HuH-7 (cell line): ENCODE results near the gene SLC7A11.
"Not testable (repeated sequence)": the region's sequence is repeated elsewhere in the genome, so short reads cannot be mapped to it uniquely, and the experiment has no call there.

Experiments
- DNase-seq: peaks from one replicate; pipeline ENCODE4 v3.0.0; 2011; ENCODE audit warnings: low spot score

Gene SLC7A11

GRCh38 chr4:138242834-138243156 lies 646 bp upstream of the SLC7A11 start:
- DNase-seq: no peak

DNA sequence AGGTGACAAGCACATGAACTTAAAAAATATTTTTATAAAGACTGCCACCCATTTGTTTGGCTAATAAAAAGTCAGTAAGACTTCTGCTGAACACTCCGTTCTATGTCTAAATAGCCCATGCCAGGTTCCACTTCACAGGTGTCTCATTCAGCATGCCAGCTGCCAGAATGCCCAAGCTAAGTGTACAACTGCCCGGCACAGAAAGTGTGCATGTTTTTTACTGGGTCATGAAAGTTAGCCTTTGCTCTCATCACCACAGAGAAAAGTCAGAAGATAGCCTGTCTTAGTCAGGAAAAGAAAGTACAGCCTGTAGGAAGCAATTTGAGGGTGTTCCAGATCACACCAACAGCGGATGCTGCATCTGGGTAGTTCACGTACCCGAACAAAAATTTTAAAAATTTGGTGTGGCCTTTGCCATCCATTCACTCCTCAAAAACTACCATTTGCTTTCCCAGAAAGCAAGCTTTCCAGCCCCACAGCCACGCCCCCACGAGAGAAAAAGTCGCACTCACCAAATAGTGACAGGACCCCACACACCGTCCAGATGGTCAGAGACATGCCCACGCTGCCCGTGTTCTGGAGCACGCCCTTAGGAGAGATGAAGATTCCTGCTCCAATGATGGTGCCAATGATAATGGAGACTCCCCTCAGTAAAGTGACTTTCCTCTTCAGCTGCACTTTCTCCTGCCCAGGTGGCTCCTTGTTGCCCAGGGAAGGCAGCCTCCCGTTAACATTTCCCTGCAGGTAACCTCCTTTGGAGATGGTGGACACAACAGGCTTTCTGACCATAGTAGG lies 671 bp downstream of the SLC7A11 start:
- no peak for DNase-seq

- no peak for DNase-seq
Measured at GRCh38 chr4:138239491-138239890, 2.7 kb downstream of the SLC7A11 start.

DNA sequence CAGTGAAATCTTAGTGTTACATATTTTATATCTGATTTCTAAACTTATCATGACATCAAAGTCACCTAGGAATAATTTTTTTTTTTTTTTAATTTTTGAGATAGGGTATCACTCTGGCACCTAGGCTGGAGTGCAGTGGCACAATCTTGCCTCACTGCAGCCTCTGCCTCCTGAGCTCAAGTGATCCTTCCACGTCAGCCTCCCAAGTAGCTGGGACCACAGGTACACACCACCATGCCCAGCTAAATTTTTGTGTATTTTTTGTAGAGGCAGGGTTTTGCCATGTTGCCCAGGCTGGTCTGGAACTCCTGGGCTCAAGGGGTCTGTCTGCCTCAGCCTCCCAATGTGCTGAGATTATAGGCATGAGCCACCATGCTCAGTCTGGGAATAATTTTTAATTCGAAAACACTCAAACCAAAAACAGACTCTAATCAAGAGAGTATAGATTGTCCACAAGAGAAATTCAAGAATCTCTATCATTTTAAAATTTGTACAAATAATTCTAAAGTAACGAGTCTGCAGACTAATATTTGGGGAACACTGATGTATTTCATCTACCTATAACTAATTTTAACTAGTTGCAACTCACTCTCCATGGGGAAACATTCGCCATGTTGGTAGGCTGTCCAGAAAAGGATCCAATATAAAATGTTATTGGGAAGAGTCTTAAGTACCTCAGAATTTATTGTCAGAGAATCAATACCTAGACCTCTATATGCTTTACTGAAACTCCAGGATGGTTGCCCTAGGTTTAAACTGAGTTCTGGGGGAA lies 3.4 kb downstream of the SLC7A11 start:
- no peak for DNase-seq

DNA sequence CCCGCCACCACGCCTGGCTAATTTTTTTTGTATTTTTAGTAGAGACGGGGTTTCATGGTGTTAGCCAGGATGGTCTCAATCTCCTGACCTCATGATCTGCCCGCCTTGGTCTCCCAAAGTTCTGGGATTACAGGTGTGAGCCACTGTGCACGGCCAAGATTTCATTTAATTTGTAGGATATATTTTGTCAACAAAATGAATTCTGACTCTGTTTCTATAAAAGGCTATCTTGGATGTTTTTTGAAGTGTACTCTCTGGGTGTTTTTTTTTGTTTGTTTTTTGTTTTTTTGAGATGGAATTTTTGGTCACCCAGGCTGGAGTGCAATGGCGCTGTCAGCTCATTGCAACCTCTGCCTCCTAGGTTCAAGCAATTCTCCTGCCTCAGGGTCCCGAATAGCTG lies 5.0 kb downstream of the SLC7A11 start:
- DNase-seq: not testable (repeated sequence)

- no peak for DNase-seq
Measured at GRCh38 chr4:138236037-138236436, 6.1 kb downstream of the SLC7A11 start.

GRCh38 chr4:138235419-138235952 lies 6.7 kb downstream of the SLC7A11 start:
- DNase-seq: no peak

GRCh38 chr4:138234248-138234647 lies 7.9 kb downstream of the SLC7A11 start:
- no peak for DNase-seq

DNA sequence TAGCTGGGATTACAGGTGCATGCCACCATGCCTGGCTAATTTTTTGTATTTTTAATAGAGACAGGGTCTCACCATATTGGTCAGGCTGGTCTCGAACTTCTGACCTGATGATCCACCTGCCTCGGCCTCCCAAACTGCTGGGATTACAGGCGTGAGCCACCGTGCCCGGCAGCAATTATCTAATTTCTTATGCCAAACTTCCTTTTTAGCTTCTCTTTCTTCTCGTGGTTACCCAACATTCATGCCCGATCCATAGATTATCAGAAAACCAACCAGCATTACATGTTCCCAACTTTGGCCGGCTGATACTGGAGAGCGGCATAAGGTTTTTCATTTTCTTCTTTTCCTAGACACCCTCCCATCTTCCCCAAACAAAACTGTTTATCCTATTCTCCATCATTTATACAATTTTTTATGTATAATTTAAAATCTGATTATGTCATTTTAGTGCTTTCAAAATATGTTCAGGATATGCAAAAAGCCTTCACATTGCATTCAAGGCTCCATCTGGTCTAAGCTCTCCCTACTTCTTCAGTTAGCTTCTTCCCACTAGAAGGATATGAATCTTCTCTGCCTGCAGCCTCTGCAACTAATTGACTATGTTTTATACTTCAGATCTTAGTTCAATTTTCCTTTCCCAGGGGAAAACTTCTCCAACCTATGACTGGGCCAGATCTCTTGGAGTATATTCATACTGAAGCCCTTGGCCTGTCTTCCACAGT lies 8.7 kb downstream of the SLC7A11 start:
- no peak for DNase-seq

- no peak for DNase-seq
Measured at GRCh38 chr4:138232364-138232763, 9.8 kb downstream of the SLC7A11 start.

DNA sequence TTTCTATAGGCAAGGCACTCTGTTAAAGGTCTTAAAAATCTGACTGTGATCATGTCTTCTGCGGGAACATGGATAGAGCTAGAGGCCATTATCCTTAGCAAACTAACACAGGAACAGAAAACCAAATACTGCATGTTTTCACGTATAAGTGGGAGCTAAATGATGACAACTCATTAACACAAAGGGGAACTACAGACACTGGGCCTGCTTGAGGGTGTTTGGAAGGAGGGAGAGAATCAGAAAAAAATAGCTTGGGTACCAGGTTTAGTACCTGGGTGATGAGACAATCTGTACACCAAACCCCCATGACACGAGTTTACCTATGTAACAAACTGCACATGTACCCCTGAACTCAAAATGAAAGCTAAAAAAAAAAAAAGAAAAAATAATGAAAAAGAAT lies 12.1 kb downstream of the SLC7A11 start:
- DNase-seq: no peak

DNA sequence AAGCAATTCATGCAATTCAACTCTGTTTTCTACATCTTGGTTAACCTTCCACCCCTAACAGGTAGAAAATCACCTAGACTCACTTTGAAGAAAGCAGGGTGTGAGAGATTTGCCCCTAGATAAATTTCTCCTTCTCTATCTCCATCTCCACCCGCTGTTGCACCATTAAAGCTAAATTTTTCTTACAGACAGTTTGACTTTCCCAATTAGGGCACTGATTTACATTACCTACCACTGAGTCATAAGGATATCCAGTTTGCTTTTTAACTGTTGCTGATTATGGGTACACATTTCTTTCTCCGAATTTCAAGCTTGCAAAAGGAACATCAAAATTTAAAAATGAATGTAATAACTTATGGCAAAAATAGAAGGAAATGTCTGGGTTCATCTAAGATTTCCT lies 13.0 kb downstream of the SLC7A11 start:
- DNase-seq: no peak

GRCh38 chr4:138226351-138226750 lies 15.8 kb downstream of the SLC7A11 start:
- no peak for DNase-seq

GRCh38 chr4:138225477-138225876 lies 16.7 kb downstream of the SLC7A11 start:
- DNase-seq: no peak

GRCh38 chr4:138224614-138225013 lies 17.5 kb downstream of the SLC7A11 start:
- DNase-seq: no peak

DNA sequence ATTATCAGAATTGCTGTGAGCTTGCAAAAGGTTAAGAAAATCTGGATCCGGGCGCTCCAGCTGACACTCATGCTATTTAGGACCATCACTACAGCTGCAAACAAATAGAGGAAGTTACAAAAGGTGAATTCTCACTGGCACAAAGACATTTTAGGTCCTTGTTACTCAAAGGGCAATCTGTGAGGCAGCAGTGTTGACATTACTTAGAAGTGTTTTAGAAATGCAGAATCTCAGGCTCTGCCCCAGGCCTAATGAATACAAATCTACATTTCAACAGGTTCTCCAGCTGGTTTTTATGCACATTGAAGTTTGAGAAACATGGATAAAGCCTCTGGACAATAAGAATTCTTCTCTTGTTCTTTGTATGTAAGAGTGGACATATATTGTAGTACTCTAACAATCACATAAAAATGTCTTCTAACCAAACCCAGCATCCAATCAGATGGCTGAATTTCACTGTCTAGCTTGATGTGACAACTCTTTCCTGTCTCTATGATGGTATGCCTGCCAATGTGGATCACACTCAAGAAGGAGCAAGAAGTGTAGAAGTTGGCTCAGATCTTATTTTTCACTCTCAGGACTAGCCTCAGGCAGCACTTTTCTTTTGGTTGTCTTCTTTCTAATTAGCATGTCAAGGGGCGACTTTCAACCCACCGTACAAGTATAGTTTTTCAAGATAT lies 18.8 kb downstream of the SLC7A11 start:
- no peak for DNase-seq

DNA sequence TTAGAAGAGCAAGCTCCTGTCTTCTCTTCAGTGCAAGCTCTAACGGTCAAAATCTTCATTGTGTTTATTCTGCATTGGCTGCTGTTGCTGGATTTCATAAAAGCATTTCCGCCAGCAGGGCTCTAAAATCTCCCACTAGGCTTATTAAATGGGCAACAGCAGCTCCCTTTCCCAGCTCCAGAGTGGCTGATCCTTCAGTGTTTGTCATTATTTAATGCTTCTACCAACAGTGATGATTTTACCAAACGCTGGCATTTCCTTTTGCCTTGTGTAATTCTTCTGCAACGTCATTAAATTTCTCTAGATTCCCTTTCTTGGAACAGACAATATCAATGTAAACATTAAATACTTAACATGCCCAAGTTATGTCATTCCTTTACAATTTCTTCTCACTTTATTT lies 20.1 kb downstream of the SLC7A11 start:
- no peak for DNase-seq

GRCh38 chr4:138218976-138219375 lies 23.2 kb downstream of the SLC7A11 start:
- no peak for DNase-seq

GRCh38 chr4:138217567-138217966 lies 24.6 kb downstream of the SLC7A11 start:
- DNase-seq: no peak

GRCh38 chr4:138216272-138216867 lies 25.8 kb downstream of the SLC7A11 start:
- DNase-seq: no peak

- not testable (repeated sequence) for DNase-seq
Measured at GRCh38 chr4:138210576-138210975, 31.6 kb downstream of the SLC7A11 start.

DNA sequence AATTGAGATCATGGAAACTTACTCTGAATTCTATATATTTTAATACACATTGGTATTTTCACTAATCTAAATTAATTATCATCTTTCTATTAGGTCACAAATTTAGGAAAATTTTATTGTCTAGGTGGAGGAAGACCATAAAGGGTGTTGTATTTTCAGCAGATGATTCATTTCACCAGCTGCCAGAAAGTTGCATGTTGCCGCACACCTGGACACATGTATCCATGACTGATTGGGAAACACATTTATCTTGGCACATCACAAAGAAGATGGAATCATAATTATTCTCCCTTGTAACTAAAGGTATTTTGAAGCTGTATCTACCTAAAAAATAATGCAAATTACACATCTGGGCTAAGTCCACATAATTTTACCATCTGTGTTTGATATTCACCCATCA lies 33.1 kb downstream of the SLC7A11 start:
- no peak for DNase-seq
